HG02759 (cell line): ENCODE data around the gene EDN2.

ENCODE experiments used
- ATAC-seq: cut with Tn5 transposase; IDR thresholded peaks from one replicate; pipeline ENCODE4 v1.9.1; 2021; ENCODE audit warnings: mild to moderate bottlenecking, moderate library complexity; ENCODE audit not compliant: unreplicated experiment

Gene EDN2

GRCh38 chr1:41484402-41485241 lies at the start of gene EDN2:
Gene EDN2 (minus strand): TSS chr1:41484683. CDS start chr1:41484601, 82 bp downstream.
- ATAC-seq, result no peak

GRCh38 chr1:41533731-41534080 lies 49.2 kb upstream of the EDN2 start:
- no peak for ATAC-seq

- no peak for ATAC-seq
Observed at GRCh38 chr1:41533016-41533730, 48.7 kb upstream of the EDN2 start.

- no peak for ATAC-seq
Observed at GRCh38 chr1:41532206-41532975, 47.9 kb upstream of the EDN2 start.

GRCh38 chr1:41530411-41530810 lies 45.9 kb upstream of the EDN2 start:
- no peak for ATAC-seq

GRCh38 chr1:41529621-41530395 lies 45.3 kb upstream of the EDN2 start:
- no peak for ATAC-seq

- no peak for ATAC-seq
Observed at GRCh38 chr1:41528726-41529605, 44.5 kb upstream of the EDN2 start.

- no peak for ATAC-seq
Observed at GRCh38 chr1:41528106-41528505, 43.6 kb upstream of the EDN2 start.

- ATAC-seq, result no peak
Observed at GRCh38 chr1:41526956-41527561, 42.6 kb upstream of the EDN2 start.

- no peak for ATAC-seq
Observed at GRCh38 chr1:41525891-41526587, 41.6 kb upstream of the EDN2 start.

- no peak for ATAC-seq
Observed at GRCh38 chr1:41524676-41525675, 40.5 kb upstream of the EDN2 start.

GRCh38 chr1:41523949-41524675 lies 39.6 kb upstream of the EDN2 start:
- no peak for ATAC-seq

GRCh38 chr1:41523071-41523470 lies 38.6 kb upstream of the EDN2 start:
- no peak for ATAC-seq

- ATAC-seq, result no peak
Observed at GRCh38 chr1:41521766-41522165, 37.3 kb upstream of the EDN2 start.

- ATAC-seq, result no peak
Observed at GRCh38 chr1:41520951-41521752, 36.7 kb upstream of the EDN2 start.

GRCh38 chr1:41519667-41520066 lies 35.2 kb upstream of the EDN2 start:
- no peak for ATAC-seq
